Measurements from ENCODE around the gene EIF4EBP2. TPM values are rescaled to one million over a fixed set of nuclear protein-coding genes. Genes with fewer than 3 reads are reported as not detected.

EIF4EBP2 gene
- total RNA-seq, 1 experiment from 2014 or later = 36.7 TPM

- Histone ChIP-seq H3K4me2 (ENCODE audit: low read length) (no peak overlapping the region), H3K27me3 (ENCODE audit: insufficient read depth, low read length) (no peaks in the 10 kb centered on the region), H3K79me2 (ENCODE audit: insufficient read depth, low read length) (peaks cover 2% of the 10 kb centered on the region; the same call in 1 of the 2 replicates), H3K4me1 (ENCODE audit: control insufficient read depth in 1 of 2, insufficient read depth in 2 of 2, low read length in 2 of 2) (peaks cover 4 to 14% of the 10 kb centered on the region in 2 experiments), H3K9me2 (ENCODE audit: insufficient read depth) (no peaks in the 10 kb centered on the region), H3K9ac (ENCODE audit: low read length) (no peak overlapping the region), H3K4me3 (replicated peaks in 1 of 2; ENCODE audit: low read depth in 1 of 2, low read length in 2 of 2) (no peak overlapping the region), H3K9me3 (ENCODE audit: control insufficient read depth in 1 of 2, insufficient read depth in 1 of 2, low read depth in 1 of 2, low read length in 2 of 2) (no peaks in the 10 kb centered on the region), H3K27ac (ENCODE audit: low read depth, low read length) (no peak overlapping the region), H4K20me1 (ENCODE audit: insufficient read depth) (no peaks in the 10 kb centered on the region), H3K36me3 (ENCODE audit: control insufficient read depth in 1 of 2, insufficient read depth in 2 of 2, low read length in 2 of 2) (peaks cover 0 to 5% of the 10 kb centered on the region in 2 experiments; a peak in 1 of 4 replicates), H2AFZ (ENCODE audit: low read depth, low read length, poor library complexity, severe bottlenecking) (no peak overlapping the region)
- ATAC-seq (no peak), DNase-seq (ENCODE audit: low read depth, low spot score) (no peak)
- RAD21 ChIA-PET (ENCODE audit: low non-redundant PET in 1 of 2, low total read pairs in 2 of 2, uncharacterized antibody in 2 of 2, unreplicated experiment in 2 of 2) = no interaction called here
- CTCF ChIA-PET = no interaction called here
- TF ChIP-seq POLR2A (IDR thresholded peaks at IDR 0.05; ENCODE audit: borderline replicate concordance, extremely low read depth, insufficient read depth, insufficient read length) = no peak
- intact Hi-C loops (cut with micrococcal nuclease) = no loop called here
- no TSS peak for BruUV-seq (replicated peaks)
- POLR2A ChIA-PET = interaction anchor here (0.5 kb wide), 1 partner anchor 16 kb away, joined by 3 read pairs; no protein-coding TSS in a partner anchor
These were observed 32.1 kb upstream of the EIF4EBP2 start for GRCh38 chr10:70371846-70372245.

GRCh38 chr10:70374775-70375614 lies 28.9 kb upstream of the EIF4EBP2 start:
- H3K27me3 ChIP-seq (ENCODE audit: insufficient read depth, low read length) = no peaks in the 10 kb centered on the region
- H3K27ac ChIP-seq (ENCODE audit: low read depth, low read length) = no peak overlapping the region
- DNase-seq (ENCODE audit: low read depth, low spot score) (no peak), ATAC-seq (no peak)
- peaks cover 0 to 5% of the 10 kb centered on the region in 2 experiments; a peak in 1 of 4 replicates for H3K36me3 ChIP-seq (ENCODE audit: control insufficient read depth in 1 of 2, insufficient read depth in 2 of 2, low read length in 2 of 2)
- H3K9me3 ChIP-seq (ENCODE audit: control insufficient read depth in 1 of 2, insufficient read depth in 1 of 2, low read depth in 1 of 2, low read length in 2 of 2) = peaks cover 0 to 8% of the 10 kb centered on the region in 2 experiments; a peak in 1 of 4 replicates
- ChIA-PET RAD21 (ENCODE audit: low non-redundant PET in 1 of 2, low total read pairs in 2 of 2, uncharacterized antibody in 2 of 2, unreplicated experiment in 2 of 2) (no interaction called here), POLR2A (no interaction called here), CTCF (interaction anchor here (1.4 to 1.8 kb wide), 2 partner anchors 11 to 153 kb away, joined by 4 read pairs; no protein-coding TSS in a partner anchor)
- H2AFZ ChIP-seq (ENCODE audit: low read depth, low read length, poor library complexity, severe bottlenecking) = no peak overlapping the region
- BruUV-seq (replicated peaks) = no TSS peak
- H3K4me1 ChIP-seq (ENCODE audit: control insufficient read depth in 1 of 2, insufficient read depth in 2 of 2, low read length in 2 of 2) = peaks cover 22 to 41% of the 10 kb centered on the region in 2 experiments
- H3K9ac ChIP-seq (ENCODE audit: low read length) = no peak overlapping the region
- intact Hi-C loops (cut with micrococcal nuclease) = no loop called here
- no peak overlapping the region for H3K4me2 ChIP-seq (ENCODE audit: low read length)
- H3K79me2 ChIP-seq (ENCODE audit: insufficient read depth, low read length) = peaks cover 12% of the 10 kb centered on the region
- no peak overlapping the region for H3K4me3 ChIP-seq (replicated peaks in 1 of 2; ENCODE audit: low read depth in 1 of 2, low read length in 2 of 2)
- no peaks in the 10 kb centered on the region for H3K9me2 ChIP-seq (ENCODE audit: insufficient read depth)
- H4K20me1 ChIP-seq (ENCODE audit: insufficient read depth) = peaks cover 4% of the 10 kb centered on the region; the same call in 1 of the 2 replicates
- TF ChIP-seq POLR2AphosphoS5 (IDR thresholded peaks at IDR 0.05; ENCODE audit: low read depth, low read length) = no peak
- no peak for TF ChIP-seq EGR1 (IDR thresholded peaks at IDR 0.05; ENCODE audit: low read depth)
- TF ChIP-seq TCF7L2 (IDR thresholded peaks at IDR 0.05; ENCODE audit: borderline replicate concordance, extremely low read depth, insufficient read depth, insufficient read length) = no peak
- TF ChIP-seq CEBPB (IDR thresholded peaks at IDR 0.05; ENCODE audit: low read depth) = no peak
- TF ChIP-seq REST (IDR thresholded peaks at IDR 0.05; ENCODE audit: low read depth) = no peak
- TF ChIP-seq JUND (IDR thresholded peaks at IDR 0.05) = no peak
- no peak for TF ChIP-seq MAX (IDR thresholded peaks at IDR 0.05)
- no peak for TF ChIP-seq CTCF (IDR thresholded peaks at IDR 0.05 in 2 of 3, conservative IDR thresholded peaks at IDR 0.05 in 1 of 3; ENCODE audit: borderline replicate concordance in 1 of 3, insufficient read depth in 1 of 3, low read depth in 2 of 3, low read length in 2 of 3)
- TF ChIP-seq ZFX (IDR thresholded peaks at IDR 0.05) = no peak
- TF ChIP-seq EZH2 (IDR thresholded peaks at IDR 0.05) = no peak

Data from HCT116 (cell line).